Fibroblast of skin of left quadriceps (primary cell): Measurements from ENCODE around the gene ART3.
"Not testable (repeated sequence)": the region's sequence is repeated elsewhere in the genome, so short reads cannot be mapped to it uniquely, and the experiment has no call there.

Experiments used
- DNase-seq, 2 experiments: peaks; one replicate each; pipeline ENCODE4 v3.0.0-alpha.2; 2013; ENCODE audit warnings: low read depth in 2 of 2

The ART3 gene, protein sequence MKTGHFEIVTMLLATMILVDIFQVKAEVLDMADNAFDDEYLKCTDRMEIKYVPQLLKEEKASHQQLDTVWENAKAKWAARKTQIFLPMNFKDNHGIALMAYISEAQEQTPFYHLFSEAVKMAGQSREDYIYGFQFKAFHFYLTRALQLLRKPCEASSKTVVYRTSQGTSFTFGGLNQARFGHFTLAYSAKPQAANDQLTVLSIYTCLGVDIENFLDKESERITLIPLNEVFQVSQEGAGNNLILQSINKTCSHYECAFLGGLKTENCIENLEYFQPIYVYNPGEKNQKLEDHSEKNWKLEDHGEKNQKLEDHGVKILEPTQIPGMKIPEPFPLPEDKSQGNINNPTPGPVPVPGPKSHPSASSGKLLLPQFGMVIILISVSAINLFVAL

DNA sequence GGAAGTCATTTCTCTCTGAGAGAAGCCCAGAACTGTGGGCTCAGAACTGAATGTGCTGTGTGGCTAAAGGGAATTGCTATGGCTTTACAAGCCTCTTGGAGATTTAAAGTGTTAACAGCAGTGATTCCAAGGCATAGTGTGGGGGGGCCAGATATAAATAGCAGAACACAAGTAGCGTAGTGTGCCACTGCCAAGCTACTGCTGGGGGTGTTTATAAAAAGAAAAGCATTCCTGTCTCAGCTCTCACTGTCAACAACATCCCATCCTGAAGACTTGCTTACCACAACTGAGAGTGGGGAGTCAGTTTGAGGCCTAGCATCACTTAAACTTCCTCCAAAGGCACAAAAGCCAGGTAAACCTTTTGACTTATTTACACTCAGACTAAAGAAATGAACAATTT, at the start of gene ART3:
ART3 (plus strand) TSS at position 242 of the 400 bp plus-strand sequence. CDS start 1,181 bp downstream, outside the sequence.
- DNase-seq: no peak

- DNase-seq: no peak
Observed at GRCh38 chr4:76028350-76028765, 46.2 kb upstream of the ART3 start.

- DNase-seq: no peak
Observed at GRCh38 chr4:76029300-76029699, 45.2 kb upstream of the ART3 start.

DNA sequence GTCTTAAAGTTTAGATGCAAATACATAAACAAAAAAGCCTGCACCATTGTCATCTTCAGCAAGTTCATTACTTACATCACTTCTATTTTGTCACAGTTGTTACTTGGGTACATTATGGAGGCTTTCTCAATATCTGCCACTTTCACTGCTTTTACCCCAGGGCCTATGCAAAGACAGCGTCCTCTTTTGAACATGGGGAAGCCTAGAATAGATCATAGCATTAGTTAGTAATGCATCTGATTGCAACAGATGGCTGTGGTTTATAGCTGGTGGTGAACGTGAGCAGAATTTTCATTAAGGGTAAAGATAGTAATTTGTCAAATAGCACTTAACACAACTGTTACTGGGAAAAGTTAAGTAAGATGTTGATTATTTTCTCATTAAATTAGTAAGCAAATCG, 39.4 kb upstream of the ART3 start:
- DNase-seq: no peak

GRCh38 chr4:76035799-76036380, 38.6 kb upstream of the ART3 start, which contains the start of gene CXCL11:
Gene CXCL11, minus strand, starts transcription at chr4:76036070. Its CDS starts 83 bp downstream, at chr4:76035987.
- no peak for DNase-seq

- no peak for DNase-seq
Observed at GRCh38 chr4:76036855-76037254, 37.7 kb upstream of the ART3 start.

DNA sequence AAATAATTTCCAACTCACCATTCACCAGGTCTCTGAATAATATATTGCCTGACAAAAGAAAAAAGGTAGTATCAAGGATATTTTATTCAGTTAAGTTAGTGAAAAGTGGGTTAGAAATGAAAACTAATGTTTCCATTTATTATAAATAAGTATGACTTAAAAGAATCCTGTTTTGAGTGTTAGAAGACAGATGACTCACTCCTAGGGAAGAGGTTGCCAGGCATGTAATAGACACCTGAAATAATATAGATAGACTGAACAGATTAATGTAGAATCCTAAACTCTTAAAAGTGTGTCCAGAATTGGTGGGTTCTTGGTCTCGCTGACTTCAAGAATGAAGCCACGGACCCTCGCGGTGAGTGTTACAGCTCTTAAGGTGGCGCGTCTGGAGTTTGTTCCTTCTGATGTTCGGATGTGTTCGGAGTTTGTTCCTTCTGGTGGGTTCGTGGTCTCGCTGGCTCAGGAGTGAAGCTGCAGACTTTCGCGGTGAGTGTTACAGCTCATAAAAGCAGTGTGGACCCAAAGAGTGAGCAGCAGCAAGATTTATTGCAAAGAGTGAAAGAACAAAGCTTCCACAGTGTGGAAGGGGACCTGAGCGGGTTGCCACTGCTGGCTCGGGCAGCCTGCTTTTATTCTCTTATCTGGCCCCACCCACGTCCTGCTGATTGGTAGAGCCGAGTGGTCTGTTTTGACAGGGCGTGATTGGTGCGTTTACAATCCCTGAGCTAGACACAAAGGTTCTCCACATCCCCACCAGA, 32.1 kb upstream of the ART3 start:
- not testable (repeated sequence) for DNase-seq

GRCh38 chr4:76043306-76043705, 31.2 kb upstream of the ART3 start:
- not testable (repeated sequence) for DNase-seq

GRCh38 chr4:76044686-76045085, 29.8 kb upstream of the ART3 start:
- not testable (repeated sequence) for DNase-seq

DNA sequence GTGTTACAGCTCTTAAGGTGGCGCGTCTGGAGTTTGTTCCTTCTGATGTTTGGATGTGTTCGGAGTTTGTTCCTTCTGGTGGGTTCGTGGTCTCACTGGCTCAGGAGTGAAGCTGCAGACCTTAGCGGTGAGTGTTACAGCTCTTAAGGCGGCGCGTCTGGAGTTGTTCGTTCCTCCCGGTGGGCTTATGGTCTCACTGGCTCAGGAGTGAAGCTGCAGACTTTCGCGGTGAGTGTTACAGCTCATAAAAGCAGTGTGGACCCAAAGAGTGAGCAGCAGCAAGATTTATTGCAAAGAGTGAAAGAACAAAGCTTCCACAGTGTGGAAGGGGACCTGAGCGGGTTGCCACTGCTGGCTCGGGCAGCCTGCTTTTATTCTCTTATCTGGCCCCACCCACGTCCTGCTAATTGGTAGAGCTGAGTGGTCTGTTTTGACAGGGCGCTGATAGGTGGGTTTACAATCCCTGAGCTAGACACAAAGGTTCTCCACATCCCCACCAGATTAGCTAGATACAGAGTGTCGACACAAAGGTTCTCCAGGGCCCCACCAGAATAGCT, 24.6 kb upstream of the ART3 start:
- not testable (repeated sequence) for DNase-seq

GRCh38 chr4:76050560-76051050, 23.9 kb upstream of the ART3 start:
- not testable (repeated sequence) for DNase-seq

DNA sequence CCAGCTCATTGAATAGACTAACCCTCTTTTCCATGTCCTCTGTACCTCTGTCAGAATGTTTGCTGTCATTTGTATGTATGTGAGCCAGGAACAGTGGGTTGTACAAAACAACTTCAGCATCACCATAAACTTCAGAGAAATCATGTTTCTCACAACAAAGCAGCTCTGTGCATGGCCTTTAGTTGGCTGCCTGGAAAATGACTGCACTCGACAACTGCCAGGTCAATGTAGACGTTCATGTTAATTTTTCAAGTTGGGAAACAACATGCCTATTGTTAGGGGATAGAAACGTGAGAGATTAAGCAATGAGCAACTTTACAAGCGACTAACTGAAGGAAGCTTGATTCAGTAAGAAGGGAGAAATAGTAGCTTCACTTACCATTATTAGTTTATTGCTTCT, 20.8 kb upstream of the ART3 start:
- DNase-seq: no peak

- no peak for DNase-seq
Observed at GRCh38 chr4:76055016-76055415, 19.5 kb upstream of the ART3 start.

GRCh38 chr4:76055421-76055820, 19.1 kb upstream of the ART3 start:
- DNase-seq: no peak

DNA sequence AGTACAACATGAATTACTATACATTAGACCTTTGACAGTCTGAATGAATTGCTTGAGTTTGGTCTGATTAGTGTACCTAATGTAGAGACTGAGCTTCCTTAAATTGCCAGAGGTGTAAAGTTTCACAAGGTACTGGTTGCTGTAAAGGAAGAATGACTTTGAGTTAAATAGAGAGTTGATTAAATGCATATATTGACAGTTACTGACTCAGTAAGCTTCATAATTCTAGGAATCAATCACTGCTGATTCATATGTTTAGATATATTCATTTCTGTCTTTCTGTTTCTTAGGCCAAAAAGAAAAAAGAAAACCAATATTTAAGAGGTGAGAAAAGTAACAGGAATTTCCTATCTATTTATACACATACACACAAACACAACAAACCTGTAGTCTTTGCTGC, 16.2 kb upstream of the ART3 start:
- DNase-seq: no peak

- no peak for DNase-seq
Observed at GRCh38 chr4:76058888-76059426, 15.6 kb upstream of the ART3 start.

- DNase-seq: no peak
Observed at GRCh38 chr4:76059750-76060149, 14.8 kb upstream of the ART3 start.

DNA sequence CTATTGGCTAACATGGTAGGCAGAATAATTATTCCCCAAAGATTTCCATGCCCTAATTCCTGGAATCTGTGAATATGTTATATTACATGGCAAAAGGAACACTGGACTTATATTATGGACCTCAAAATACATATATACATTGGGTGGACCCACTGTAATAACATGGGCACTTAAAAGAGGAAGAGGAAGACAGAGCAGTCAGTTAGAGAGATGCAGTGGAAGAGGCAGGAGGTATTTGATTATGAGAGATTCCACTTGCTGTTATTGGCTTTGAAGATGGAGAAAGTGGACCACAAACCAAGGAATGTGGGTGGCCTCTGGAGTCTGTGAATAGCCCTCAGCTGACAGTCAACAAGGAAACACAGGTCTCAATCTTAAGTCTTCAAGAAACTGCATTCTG, 14.0 kb upstream of the ART3 start:
- DNase-seq: no peak

DNA sequence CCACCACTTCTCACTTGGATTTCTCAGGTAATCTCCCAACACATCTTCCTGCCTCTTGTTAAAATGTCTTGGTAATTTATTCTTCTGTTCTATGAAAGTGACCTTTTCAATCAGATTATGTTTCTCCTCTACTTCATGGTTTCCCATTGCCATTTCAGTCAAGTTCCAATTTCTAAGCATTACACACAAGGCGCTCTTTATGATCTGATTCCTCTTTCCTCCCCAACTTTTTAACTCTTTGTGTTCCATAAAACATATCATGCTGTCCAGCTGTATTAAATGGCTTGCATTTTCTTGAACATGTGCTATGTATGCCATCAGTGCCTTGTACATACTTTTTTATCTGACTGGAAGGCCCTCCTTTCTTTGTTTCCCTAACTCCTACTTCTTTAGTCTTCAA, 13.1 kb upstream of the ART3 start:
- no peak for DNase-seq

DNA sequence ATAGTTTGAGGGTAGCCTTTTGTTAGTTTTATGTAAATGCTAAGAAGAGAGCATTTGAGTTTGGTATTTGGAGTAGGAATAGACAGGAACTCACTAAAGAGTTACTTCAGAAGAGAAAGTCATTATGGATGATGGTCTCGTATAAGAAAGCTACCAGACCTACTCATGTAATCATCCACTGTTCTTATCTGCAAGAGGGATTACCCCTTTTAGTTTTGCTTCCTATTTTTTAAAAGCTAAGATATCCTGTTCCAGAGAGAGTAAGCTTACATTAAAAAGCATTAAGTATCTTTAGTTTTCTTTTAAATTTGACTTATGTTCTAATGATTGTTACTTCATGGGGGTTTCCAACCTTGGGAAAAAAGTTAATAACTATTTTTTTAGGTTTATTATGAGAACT, 12.5 kb upstream of the ART3 start:
- no peak for DNase-seq

DNA sequence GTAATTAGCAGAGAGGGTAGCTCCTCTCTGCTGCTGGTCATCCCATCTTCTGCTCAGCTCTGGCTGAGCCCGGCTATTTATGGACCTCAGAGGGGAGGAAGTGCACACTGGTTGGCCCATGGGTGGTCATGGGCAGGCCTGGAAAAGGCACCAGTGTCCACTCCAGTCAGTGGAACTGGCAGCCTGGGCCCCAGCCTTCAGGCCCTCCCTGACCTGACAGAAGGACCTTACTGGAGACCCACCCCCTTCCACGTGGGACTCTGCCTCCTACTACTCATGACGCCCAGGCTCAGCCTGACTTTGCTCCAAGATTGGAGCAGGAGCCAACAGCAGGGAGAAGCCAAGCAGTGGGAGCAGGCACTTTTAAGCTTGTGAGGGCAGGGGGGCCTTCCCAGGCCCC, 8.0 kb upstream of the ART3 start:
- DNase-seq: no peak
